Ramos (cell line): ENCODE data around the gene TELO2.
"Not testable (repeated sequence)": the region's sequence is repeated elsewhere in the genome, so short reads cannot be mapped to it uniquely, and the experiment has no call there.

Experiments
- in situ Hi-C: fragments of 300-500 bp; cut with MboI; formaldehyde crosslinking; loops from one replicate; pipeline ENCODE4 v1.14.3; 2022; ENCODE audit warnings: low sequenced_read_pairs; ENCODE audit not compliant: unreplicated experiment

TELO2 gene

DNA sequence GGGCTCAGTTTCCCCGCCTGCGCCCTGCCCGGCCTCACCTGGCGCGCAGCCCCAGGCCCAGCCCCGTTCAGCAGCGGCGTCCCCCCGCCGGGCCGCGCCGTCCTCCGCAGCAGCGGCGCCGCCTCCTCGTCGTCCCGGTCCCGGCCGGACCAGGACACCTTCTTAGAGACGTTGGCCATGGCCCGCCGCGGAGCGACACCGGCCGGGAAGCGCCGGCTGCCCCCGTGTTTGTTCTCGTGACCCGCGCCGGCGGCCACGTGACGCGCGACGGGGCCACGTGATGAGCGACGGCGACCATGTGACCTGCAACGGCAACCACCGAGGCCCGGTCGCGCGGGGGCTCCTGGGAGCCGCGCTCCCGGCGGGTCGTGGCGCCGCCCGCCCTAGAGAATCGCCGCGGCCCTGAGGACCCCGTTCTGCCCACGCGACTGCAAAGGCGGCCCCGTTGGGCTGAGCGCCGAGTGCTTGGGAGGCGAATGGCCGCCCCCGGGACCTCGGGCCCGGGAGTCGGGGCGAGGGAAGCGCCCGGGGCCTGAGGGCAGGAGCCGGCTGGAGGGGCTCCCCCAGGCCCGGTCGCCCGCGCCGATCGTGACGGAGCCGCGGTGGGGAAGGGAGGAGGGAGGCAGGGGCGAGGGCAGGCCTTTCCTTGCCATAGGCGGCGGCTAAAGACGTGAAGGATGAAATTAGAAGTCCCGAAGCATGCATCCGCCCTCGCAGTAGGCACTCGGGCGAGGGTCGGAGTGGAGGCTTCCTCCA, 18.2 kb upstream of the TELO2 start, which contains the start of gene CLCN7:
Gene CLCN7, minus strand, starts transcription at position 233 of the 756 bp plus-strand sequence. Its CDS starts 54 bp downstream, at position 179.
- in situ Hi-C loops = no loop called here

DNA sequence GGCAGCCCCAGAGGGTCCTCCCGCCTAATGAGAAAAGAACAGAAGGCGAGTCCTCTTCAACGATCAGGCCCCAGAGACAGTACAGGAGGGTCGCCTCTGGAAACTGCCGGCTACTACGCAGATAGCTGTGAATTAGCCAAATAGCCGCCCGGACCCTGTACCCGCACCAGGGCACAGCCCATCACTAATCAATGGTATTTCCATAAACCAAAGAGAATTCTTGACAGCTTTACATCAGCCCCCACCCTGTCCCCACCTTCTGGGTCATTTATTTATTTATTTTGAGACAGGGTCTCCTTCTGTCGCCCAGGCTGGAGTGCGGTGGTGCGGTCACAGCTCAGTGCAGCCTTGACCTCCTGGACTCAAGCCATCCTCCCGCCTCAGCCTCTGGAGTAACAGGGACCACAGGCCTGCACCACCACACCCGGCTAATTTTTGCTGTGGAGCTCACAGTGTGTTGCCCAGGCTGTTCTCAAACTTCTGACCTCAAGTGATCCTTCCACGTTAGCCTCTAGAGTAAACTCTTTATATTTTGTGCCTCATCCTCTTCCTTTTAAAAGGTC, 17.5 kb upstream of the TELO2 start:
- in situ Hi-C loops = no loop called here

DNA sequence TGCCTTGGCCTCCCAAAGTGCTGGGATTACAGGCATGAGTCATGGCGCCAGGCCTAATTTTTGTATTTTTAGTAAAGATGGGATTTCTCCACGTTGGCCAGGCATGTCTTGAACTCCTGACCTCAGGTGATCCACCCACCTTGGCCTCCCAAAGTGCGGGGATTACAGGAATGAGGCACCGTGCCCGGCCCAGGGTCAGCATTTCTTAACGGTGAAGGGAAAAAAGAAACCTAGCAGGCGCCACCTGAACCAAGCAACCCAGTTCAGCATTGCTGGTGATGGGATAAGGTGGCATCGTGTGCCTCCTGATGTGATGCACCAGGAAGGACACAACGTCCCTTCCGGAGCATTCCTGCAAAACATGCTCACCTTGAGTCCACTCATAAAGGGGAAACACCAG, 16.1 kb upstream of the TELO2 start:
- in situ Hi-C loops = no loop called here

DNA sequence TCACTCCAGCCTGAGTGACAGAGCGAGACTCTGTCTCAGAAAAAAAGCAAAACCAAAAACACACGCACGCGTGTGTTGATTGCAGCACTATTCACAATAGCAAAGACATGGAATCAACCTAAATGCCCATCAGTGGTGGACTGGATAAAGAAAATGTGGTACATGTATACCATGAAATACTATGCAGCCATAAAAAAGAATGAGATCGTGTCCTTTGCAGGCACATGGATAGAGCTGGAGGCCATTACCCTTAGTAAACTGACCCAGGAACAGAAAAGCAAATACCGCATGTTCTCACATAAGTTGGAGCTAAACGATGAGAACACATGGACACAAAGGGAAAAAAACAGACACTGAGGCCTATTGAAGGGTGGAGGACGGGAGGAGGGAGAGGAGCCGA, 14.2 kb upstream of the TELO2 start:
- in situ Hi-C loops = not testable (repeated sequence)

DNA sequence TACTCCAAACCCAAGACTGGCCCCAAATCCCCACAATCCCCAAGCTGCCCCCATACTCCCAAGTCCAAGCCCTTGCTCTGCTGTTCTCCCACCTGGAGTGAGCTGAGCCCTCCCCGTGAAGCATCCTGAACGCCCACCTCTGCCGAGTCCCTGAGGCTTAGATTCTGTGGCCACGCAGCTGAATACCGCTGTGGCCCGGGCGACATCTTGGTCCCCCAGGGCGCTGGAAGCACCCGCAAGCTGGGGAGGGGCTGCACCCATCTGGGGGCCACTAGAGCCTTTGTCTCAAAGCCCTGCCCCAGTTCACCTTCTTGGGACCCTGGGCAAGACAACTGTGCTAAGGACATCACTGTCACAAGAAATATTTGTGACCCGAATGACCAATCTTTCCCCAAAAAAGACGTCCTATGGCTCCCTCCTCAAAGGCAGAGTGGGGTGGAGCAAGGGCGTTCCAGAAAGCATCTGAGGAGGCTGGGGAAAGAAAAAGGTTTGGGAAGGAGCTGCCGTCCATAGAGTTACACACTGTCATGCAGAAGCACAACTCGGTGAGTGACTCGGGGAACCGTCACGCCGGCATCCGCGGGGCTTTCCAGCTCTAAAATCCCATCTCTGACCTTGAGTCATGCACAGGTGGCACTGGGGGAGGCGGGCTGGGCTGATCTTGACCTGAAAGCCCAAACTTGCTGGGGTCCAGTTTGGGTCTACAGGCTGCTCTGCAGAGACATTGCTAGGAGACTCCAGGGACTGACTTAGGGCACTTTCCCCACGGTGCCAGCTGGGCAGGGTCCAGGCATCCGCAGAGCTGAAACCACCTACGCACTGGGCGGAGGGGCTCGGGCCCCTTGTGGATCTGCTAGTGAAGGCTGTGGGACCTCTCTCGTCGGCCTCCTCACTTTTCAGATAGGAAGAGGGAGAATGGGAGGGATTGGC, 11.0 kb upstream of the TELO2 start:
- in situ Hi-C loops = no loop called here

DNA sequence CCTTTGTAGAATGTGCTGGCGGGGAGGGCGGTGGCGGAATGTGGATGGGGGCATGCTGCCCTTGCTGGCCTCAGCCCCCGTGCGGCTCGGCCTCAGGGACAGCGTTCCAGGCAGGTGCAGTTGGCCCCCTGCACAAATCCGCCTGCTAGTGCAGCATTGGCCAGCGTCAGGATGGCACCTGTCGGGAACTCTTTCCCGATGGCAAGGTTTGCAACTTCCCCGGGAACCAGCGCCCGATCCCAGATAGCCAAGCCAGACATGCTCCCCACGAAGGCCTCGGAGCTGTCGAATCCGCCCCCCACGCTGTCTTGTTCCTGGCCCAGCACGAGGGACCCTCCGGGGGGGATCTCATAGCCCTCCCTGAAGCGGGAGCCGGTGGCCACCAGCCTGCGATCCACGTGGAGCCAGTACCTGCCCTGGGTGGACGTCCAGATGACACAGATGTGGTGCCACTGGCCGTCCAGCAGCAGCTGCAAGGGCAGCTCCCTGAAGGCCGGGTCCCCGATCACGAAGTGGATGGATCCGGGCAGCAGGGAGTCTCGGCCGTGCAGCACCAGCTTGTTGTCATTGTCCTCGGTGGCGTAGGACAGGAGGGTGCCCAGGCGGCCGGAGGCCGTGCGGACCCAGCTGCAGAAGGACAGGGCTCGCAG, 7.2 kb upstream of the TELO2 start:
- in situ Hi-C loops = no loop called here

DNA sequence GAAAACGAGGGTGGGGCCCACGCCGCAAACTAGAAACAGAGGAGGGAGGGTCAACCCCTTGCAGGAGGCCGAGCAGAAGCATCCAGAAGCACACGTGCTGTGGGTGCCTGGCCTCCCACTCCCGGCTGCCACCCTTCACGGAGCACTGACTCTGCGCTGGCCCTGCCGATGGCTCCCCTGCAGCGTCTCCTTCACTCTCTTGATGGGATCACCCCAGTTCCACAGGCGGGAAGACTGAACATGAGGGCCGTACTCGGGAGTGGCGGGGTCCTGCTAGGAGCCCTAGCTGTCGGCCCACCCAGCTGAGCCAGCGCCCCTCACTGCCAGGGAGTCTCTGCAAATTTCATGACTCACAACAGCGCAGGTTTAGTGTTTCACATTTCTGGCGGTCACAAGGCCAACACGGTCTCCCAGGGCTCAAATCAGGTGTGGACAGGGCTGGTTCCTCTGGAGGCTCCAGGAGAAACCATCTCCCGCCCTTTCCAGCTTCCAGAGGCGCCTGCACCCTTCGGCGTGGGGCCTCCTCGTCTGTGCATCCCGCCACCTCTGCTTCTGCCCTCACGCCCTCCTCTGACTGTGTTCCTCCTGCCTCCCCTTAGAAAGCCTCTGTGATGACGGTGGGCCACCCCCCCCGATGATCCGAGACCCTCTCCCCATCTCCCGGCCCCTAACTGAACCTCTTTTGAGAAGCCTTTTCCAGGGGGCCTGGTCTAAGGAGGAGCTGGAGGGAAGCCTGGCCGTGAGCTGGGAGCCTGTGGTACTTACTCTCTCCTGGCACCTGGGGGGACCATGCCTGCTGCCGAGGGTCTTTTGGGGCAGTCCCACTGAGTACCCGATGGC, 6.4 kb upstream of the TELO2 start:
- in situ Hi-C loops = no loop called here

DNA sequence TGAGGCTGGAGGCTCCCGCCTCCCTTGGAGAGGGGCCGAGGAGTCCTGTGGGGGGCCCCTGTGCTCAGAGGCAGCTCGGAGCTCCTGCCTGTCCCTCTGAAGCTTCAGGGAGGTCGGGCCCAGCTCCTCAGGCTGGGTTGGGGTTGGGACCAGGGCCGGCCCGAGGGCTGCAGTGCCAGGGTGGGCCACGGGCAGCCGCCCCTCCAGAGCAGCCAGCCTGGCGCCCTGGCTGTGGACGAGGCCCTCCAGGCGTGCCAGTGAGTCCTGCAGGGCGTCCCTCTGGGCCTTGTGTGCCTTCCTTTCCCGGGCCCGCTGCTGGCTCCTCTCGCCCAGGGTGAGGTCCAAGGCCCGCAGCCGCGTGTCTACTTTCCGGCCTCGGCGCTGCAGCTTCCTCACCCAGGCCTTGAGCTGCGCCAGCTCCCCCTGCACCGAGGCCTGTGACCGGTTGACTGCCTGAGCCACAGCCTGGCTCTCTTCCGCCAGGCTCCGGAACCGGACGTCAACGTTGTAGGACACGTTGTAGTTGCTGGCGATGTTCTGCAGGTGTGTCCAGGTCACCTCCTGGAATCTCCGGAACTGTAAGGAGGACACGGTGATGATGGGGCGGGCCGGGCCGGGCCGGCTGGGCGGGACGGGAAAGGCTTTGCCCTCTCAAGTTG, 5.6 kb upstream of the TELO2 start:
- in situ Hi-C loops = no loop called here

DNA sequence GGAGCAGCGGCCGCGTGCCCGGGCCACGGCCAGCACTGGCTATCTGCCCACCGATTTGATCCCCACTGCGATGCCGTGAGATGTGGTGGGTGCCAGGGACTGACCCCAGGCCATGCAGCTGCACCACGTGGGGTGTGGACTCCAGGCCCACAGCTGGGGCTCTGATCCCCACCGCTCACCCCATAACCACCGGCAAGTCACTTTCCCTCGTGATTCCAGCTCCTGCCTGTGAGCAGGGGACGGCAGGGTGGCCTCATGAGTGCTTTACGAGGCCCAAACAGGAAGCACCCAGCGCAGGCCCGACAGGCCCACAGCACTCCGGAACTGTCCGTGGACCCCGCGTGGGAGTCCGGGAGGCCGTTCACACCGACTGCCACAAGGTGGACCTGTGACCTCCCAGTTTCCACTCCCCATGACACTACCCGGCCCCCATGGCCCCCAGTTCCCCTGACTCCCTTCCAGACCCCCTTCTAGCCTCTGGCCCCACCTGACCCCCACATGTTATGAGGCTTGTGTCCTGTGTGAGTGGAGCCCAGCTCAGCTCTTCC, 5.0 kb upstream of the TELO2 start:
- in situ Hi-C loops = no loop called here

DNA sequence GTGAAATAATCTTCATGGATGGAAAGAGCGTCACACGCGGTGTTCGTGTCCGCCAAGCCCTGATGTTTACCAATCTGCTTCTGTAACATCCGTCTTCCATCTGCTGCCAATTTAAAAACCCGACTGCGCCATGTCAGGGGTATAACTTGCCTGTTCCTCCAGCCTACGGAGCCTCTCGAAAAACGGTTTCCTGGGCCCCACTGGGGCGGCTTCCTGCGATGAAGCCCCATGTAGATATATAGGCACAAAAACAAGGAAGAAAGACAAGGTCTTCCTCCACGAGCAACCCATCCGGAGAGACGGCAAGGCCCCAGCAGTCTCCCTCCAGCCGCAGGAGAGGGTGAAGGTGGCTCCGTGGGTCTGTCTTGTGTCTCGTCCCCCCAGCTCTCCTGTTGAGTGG, 4.5 kb upstream of the TELO2 start, which contains the start of gene PTX4:
Gene PTX4, minus strand, starts transcription at position 326 of the 400 bp plus-strand sequence. Its CDS starts 35 bp downstream, at position 291.
- in situ Hi-C loops = no loop called here

DNA sequence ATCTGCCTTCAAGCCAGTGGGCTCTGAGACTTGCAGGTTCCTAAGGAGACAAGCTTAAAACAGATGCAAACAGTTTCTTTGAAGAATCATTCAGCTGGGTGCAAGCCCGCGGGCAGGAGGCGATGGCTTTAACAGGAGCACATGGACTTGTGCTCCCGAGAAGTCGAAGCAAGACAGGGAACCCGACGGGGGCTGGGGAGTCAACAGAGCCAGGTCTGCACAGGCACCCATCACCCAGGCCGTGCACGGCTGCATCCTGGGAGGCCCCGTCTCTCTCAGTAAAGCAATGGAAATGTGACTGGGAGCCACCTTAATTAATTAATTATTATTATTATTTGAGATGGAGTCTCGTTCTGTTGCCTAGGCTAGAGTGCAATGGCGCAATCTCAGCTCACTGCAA, 4.1 kb upstream of the TELO2 start:
- in situ Hi-C loops = no loop called here

DNA sequence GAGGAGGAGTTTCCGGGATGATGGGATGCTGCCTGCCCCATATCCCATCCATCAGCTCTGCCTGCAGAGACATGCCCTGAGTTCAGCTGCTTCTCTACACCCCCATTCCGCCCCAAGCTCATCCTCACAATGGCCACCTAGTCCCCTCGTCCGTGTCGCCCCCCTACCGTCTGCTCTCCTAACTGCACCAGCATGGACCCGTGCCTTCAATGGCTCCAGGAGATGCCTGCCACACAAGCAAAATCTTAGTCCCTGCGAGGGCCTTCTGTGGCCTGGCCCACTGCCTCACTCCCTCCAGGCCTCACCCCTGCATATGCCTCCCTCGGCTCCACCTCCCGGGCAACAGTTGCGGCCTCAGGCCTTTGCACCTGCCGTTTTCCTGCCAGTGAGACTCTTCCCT, 1.8 kb upstream of the TELO2 start:
- in situ Hi-C loops = no loop called here

DNA sequence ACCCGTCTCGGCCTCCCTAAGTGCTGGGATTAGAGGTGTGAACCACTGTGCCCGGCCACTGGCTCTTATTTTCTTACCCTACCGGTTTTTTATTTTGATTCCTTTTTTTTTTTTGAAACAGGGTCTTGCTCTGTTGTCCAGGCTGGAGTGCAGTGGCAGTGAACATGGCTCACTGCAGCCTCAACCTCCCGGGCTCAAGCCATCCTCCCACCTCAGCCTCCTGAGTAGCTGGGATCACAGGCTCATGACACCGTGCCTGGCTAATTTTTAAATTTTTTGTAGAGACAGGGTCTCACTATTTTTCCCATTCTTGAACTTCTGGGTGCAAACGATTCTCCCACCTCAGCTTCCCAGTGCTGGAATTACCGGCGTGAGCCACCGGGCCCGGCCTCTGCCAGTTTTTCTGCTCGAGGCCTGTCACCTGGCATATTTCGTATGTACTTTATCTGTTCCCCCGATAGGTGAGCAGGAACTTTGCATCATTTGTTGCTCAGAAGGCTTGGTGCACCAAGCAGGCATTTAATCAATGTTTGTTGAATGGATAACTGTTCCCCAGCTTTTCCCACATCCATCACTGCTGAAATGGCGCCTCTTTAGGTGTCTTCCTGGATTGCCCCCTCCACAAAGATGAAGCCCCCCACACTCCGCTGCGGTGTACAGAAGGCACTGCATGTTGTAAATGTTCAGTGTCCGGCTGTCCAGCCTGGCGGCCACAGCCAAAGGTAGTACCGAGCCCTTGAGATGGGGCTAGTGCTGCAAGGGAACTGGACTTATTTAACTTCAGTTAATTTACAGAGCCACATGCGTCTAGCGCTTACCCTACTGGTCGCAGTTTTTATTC, 858 bp upstream of the TELO2 start:
- in situ Hi-C loops = no loop called here

DNA sequence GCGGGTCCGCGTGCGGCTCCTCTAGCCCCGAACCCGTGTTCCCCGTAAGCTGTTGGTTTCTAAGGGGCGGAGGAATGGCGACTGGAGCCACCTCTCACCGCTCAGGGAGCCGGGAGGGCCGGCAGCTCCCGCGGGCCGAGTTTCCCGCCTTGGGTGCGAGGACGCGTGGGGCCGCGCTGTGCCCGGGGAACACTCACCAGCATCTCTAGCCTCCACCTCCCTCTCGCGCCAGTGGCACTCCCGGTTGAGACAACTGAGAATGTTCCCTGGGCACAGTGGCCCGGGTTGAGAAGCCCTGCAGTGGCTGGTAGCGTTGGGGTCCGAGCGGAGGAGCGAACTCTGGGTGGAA, 560 bp downstream of the TELO2 start:
- in situ Hi-C loops = no loop called here

DNA sequence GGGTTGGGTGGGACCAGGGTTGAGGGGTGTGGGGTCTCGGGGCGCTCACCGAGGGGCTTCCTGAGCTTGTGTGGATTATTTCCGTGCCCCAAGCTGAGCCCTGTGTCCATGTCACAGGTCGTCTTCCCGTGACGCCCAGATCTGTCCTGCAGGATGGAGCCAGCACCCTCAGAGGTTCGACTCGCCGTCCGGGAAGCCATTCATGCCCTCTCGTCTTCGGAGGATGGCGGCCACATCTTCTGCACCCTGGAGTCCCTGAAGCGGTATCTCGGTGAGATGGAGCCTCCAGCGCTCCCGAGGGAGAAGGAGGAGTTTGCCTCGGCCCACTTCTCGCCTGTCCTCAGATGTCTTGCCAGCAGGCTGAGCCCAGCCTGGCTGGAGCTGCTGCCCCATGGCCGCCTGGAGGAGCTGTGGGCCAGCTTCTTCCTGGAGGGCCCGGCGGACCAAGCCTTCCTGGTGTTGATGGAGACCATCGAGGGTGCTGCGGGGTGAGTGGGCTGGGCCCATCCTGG, 1.0 kb downstream of the TELO2 start:
- in situ Hi-C loops = no loop called here

DNA sequence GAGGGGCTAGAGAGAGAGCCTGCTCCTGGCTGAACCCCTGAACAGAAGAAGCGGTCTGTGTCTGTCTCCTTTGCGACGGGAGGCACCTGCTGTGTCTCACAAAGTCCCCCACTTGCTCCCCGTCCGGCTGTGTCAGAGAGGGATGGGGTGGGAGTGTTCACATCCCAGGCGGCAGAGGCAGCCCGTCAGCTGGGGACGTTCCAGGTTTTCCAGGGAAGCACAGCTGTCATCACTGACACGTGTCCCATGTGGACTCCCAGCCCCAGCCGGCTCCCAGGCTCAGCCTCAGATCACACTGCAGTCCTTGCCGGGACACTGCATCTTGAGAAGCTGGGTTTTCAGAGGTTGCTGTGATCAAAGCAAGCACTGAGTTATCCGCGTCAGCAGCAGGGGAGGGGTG, 1.6 kb downstream of the TELO2 start:
- in situ Hi-C loops = no loop called here

DNA sequence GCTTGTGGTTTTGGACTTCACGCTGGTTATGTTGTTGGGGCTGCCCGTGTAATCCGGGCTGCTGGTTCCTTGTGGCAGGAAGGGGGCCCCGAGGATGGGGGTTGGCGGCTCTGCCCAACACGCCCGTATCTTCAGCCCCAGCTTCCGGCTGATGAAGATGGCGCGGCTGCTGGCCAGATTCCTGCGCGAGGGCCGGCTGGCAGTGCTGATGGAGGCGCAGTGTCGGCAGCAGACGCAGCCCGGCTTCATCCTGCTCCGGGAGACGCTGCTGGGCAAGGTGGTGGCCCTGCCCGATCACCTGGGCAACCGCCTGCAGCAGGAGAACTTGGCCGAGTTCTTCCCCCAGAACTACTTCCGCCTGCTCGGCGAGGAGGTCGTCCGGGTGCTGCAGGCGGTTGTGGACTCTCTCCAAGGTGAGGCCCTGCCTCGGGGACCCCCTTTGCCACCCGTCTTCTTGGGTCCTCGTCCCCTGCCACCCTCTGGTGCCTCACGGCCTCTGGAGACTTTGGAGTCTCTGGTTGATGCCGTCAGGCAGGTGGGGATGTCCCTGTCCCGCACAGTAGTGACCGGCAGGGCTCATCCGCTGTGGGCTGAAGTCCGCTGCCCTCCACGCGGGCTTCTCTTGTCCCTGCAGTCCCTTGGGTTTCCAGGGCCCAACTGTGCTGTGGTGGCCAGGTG, 2.2 kb downstream of the TELO2 start:
- in situ Hi-C loops = no loop called here
